Spleen (tissue), 11 donors: Measurements from ENCODE around the gene INPP4B. TPM values are rescaled to one million over a fixed set of nuclear protein-coding genes. Genes with fewer than 3 reads are reported as not detected.

Experiments used
- DNase-seq: peaks from one replicate; pipeline ENCODE4 v3.0.0-alpha.2; 2020
- H3K27ac ChIP-seq, 8 donors: fragments of 200-600 bp; sonication (generic) in 7 of 8; 1 replicate in 4 of 8; 2 replicates in 4 of 8; pipeline versions ENCODE4 v1.5.0 to v1.8.0; 2016 to 2021; ENCODE audit warnings: inconsistent platforms in 4 of 8, mild to moderate bottlenecking in 4 of 8, moderate library complexity in 1 of 8
- H3K27me3 ChIP-seq, 7 donors: fragments of 200-600 bp; sonication (generic) in 6 of 7; replicated peaks in 1 of 7; 1 replicate in 4 of 7; 2 replicates in 3 of 7; pipeline versions ENCODE4 v1.5.0 to v1.8.0; 2016 to 2021; ENCODE audit warnings: inconsistent platforms in 3 of 7, mild to moderate bottlenecking in 1 of 7
- H3K36me3 ChIP-seq, 6 donors: fragments of 200-600 bp; sonication (generic) in 5 of 6; 1 replicate in 4 of 6; 2 replicates in 2 of 6; pipeline versions ENCODE4 v1.5.0 to v1.8.0; 2016 to 2021; ENCODE audit warnings: inconsistent platforms in 2 of 6
- H3K4me1 ChIP-seq, 6 donors: fragments of 200-600 bp; sonication (generic) in 5 of 6; 1 replicate in 3 of 6; 2 replicates in 3 of 6; pipeline versions ENCODE4 v1.5.0 to v1.8.0; 2016 to 2021; ENCODE audit warnings: inconsistent platforms in 3 of 6
- H3K4me3 ChIP-seq, 8 donors: fragments of 200-600 bp; sonication (generic) in 7 of 8; 1 replicate in 4 of 8; 2 replicates in 4 of 8; pipeline versions ENCODE4 v1.5.0 to v1.8.0; 2016 to 2021; ENCODE audit warnings: inconsistent platforms in 4 of 8, mild to moderate bottlenecking in 4 of 8, moderate library complexity in 2 of 8
- H3K9me3 ChIP-seq, 8 donors: fragments of 200-600 bp; sonication (generic) in 7 of 8; 1 replicate in 4 of 8; 2 replicates in 4 of 8; pipeline versions ENCODE4 v1.5.0 to v1.8.0; 2016 to 2021; ENCODE audit warnings: inconsistent platforms in 4 of 8
- POLR2A ChIP-seq, 3 donors: fragments of 450-650 bp; IDR thresholded peaks; one replicate each; pipeline ENCODE4 v1.5.1; 2017; ENCODE audit warnings: antibody characterized with exemption in 3 of 3, mild to moderate bottlenecking in 1 of 3
- POLR2AphosphoS5 ChIP-seq, 3 donors: sonication (generic); formaldehyde crosslinking; IDR thresholded peaks; one replicate each; pipeline ENCODE4 v1.5.1; 2017; ENCODE audit warnings: antibody characterized with exemption in 3 of 3
- WGBS, 5 donors: extraction: QIAGEN DNeasy Blood & Tissue Kit in 3 of 5; methylation state at CpG; one replicate each; pipeline versions ENCODE4 v1.1.5 to v1.1.7; 2013 to 2018; 5-methylcytosine and 5-hydroxymethylcytosine counted together
- intact Hi-C: fragments of 100-400 bp; cut with DNase I; formaldehyde crosslinking; loops from one replicate; pipeline ENCODE4 v1.15.0; 2023; ENCODE audit warnings: low total_unique reads
- polyA plus RNA-seq, 3 donors: library from polyadenylated mRNA; stranded (reverse); fragments of 200-250 nt; gene quantifications; one replicate each; pipeline ENCODE4 v1.2.1, GENCODE V29; 2013
- total RNA-seq, 7 donors: library from RNA; depleted of rRNA in 3 of 7; stranded (reverse); fragments of >200 nt in 3 of 7; fragmentation: NEBNext Ultra II Directional in 4 of 7; extraction: Animal tissue kit (Norgen Biotek cat#: 25700) in 4 of 7; gene quantifications; one replicate each; pipeline versions ENCODE4 v1.1.0 to v1.2.1, GENCODE V29; 2016 to 2021
- TF ChIP-seq, protein P1 (sequence below), 11 experiments: fragments of 200-600 bp in 7 of 11; fragments of 450-650 bp in 4 of 11; sonication (generic) in 4 of 11; IDR thresholded peaks in 8 of 11; conservative IDR thresholded peaks in 3 of 11; 1 replicate in 7 of 11; 2 replicates in 4 of 11; pipeline versions ENCODE4 v1.4.0 to v1.8.0; 2016 to 2021; ENCODE audit warnings: antibody characterized with exemption in 11 of 11, inconsistent platforms in 4 of 11, mild to moderate bottlenecking in 1 of 11
- donor health status: healthy with polysubstance abuse.
- donor health status: DM: no; HTN: no; CAD: no; lungs with moderate emphysema.
- donor health status: DM: no; HTN: no; CAD: no.
- donor health status: Bipolar disorder and iron deficiency.
- donor health status: healthy.
- donor health status: DM: no; HTN: no; CAD: no.
- donor health status: DM: yes; HTN: yes; CAD: no.

INPP4B gene
- total and polyA plus RNA-seq, 10 donors, result 0.78 to 31.6 (median 26.8) TPM

DNA sequence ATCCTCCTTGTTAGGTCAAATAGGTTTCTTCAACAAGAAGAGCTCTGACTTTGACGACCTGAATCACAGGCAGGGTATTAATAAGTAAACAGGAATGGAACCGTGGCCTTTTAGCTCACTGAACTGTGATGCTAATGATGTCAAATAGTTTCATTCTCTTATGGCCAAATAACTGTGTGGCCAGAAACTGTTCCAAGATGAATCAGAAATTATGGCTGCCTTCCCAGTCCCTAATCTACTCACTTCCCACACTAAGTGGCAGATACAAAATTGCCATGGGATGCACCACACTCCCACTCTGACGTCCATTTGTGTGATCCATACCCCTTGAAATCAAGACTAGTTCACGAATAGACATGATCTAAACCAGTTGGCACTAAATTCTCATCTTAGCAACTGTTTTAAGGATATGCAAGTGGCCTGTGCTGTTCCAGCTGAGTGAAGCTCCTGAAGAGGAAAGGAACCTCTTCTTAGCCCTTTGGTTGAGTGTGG is 754.4 kb downstream of the INPP4B start:
- Histone ChIP-seq H3K36me3 (no peaks in the 10 kb centered on the region), H3K4me3 (no peak overlapping the region), H3K9me3 (no peaks in the 10 kb centered on the region), H3K27ac (peak overlapping the region in 4 of 8 donors; percentile 41 to 59 (median 48)), H3K27me3 (no peaks in the 10 kb centered on the region), H3K4me1 (no peaks in the 10 kb centered on the region)
- intact Hi-C loops, result no loop called here
- no peak for DNase-seq
- TF ChIP-seq, protein P1, sequence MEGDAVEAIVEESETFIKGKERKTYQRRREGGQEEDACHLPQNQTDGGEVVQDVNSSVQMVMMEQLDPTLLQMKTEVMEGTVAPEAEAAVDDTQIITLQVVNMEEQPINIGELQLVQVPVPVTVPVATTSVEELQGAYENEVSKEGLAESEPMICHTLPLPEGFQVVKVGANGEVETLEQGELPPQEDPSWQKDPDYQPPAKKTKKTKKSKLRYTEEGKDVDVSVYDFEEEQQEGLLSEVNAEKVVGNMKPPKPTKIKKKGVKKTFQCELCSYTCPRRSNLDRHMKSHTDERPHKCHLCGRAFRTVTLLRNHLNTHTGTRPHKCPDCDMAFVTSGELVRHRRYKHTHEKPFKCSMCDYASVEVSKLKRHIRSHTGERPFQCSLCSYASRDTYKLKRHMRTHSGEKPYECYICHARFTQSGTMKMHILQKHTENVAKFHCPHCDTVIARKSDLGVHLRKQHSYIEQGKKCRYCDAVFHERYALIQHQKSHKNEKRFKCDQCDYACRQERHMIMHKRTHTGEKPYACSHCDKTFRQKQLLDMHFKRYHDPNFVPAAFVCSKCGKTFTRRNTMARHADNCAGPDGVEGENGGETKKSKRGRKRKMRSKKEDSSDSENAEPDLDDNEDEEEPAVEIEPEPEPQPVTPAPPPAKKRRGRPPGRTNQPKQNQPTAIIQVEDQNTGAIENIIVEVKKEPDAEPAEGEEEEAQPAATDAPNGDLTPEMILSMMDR (IDR thresholded peaks at IDR 0.05 in 8 of 11, conservative IDR thresholded peaks at IDR 0.05 in 3 of 11), result no peak
- TF ChIP-seq POLR2A (IDR thresholded peaks at IDR 0.05) (no peak), POLR2AphosphoS5 (IDR thresholded peaks at IDR 0.05) (peak in 1 of 3 donors; percentile 55)
- 66 to 86% (median 74%) methylated on average over 4 of the region's 4 CpGs for WGBS, 5 donors

- WGBS, 5 donors, result 73 to 96% (median 75%) methylated on average over 4 of the region's 4 CpGs
Measured at GRCh38 chr4:142091085-142091513, 755.0 kb downstream of the INPP4B start.

GRCh38 chr4:142088906-142089305 is 757.2 kb downstream of the INPP4B start:
- Histone ChIP-seq H3K36me3 (peaks cover 0 to 3% (median 0%) of the 10 kb centered on the region in 6 donors), H3K4me3 (no peak overlapping the region), H3K27me3 (no peaks in the 10 kb centered on the region), H3K9me3 (no peaks in the 10 kb centered on the region), H3K4me1 (no peaks in the 10 kb centered on the region), H3K27ac (no peak overlapping the region)
- WGBS, 5 donors, result 63 to 92% (median 87%) methylated on average over 4 of the region's 4 CpGs
- TF ChIP-seq POLR2A (IDR thresholded peaks at IDR 0.05), result no peak
- TF ChIP-seq POLR2AphosphoS5 (IDR thresholded peaks at IDR 0.05), result no peak
- TF ChIP-seq, protein P1 (IDR thresholded peaks at IDR 0.05 in 8 of 11, conservative IDR thresholded peaks at IDR 0.05 in 3 of 11), result no peak
- no peak for DNase-seq
- intact Hi-C loops, result no loop called here

More at GRCh38 chr4:142091085-142091513, 755.0 kb downstream of the INPP4B start:
- H3K4me1 ChIP-seq, result no peaks in the 10 kb centered on the region
- no peaks in the 10 kb centered on the region for H3K36me3 ChIP-seq
- no peaks in the 10 kb centered on the region for H3K27me3 ChIP-seq
- no peak overlapping the region for H3K4me3 ChIP-seq
- intact Hi-C loops, result no loop called here
- DNase-seq, result no peak
- H3K27ac ChIP-seq, result peak overlapping the region in 3 of 8 donors; percentile 44 to 59 (median 51)
- no peaks in the 10 kb centered on the region for H3K9me3 ChIP-seq
- no peak for TF ChIP-seq POLR2A (IDR thresholded peaks at IDR 0.05)
- TF ChIP-seq, protein P1 (IDR thresholded peaks at IDR 0.05 in 8 of 11, conservative IDR thresholded peaks at IDR 0.05 in 3 of 11), result no peak
- TF ChIP-seq POLR2AphosphoS5 (IDR thresholded peaks at IDR 0.05), result peak in 1 of 3 donors; percentile 24

- Histone ChIP-seq H3K27me3 (no peaks in the 10 kb centered on the region), H3K4me1 (no peaks in the 10 kb centered on the region), H3K36me3 (peaks cover 0 to 3% (median 0%) of the 10 kb centered on the region in 6 donors), H3K4me3 (no peak overlapping the region), H3K9me3 (no peaks in the 10 kb centered on the region), H3K27ac (no peak overlapping the region)
- no peak for DNase-seq
- intact Hi-C loops, result no loop called here
- 72 to 89% (median 85%) methylated on average over 4 of the region's 4 CpGs for WGBS, 5 donors
- TF ChIP-seq, protein P1 (IDR thresholded peaks at IDR 0.05 in 8 of 11, conservative IDR thresholded peaks at IDR 0.05 in 3 of 11), result no peak
- TF ChIP-seq POLR2A (IDR thresholded peaks at IDR 0.05) (no peak), POLR2AphosphoS5 (IDR thresholded peaks at IDR 0.05) (no peak)
Measured at GRCh38 chr4:142085513-142086292, 760.4 kb downstream of the INPP4B start.
